Kidney (tissue), 14 donors: ENCODE results near the gene SCGB1A1. TPM values are rescaled to one million over a fixed set of nuclear protein-coding genes. Genes with fewer than 3 reads are reported as not detected.

Source experiments
- DNase-seq, 5 donors: peaks; one replicate each; pipeline ENCODE4 v3.0.0-alpha.2; 2013 to 2020
- FAIRE-seq: peaks from 2 replicates; lab custom pipeline; 2012; peaks lifted over from hg19 to GRCh38; lab: Jason Lieb, UNC
- H3K27ac ChIP-seq, 2 donors: one replicate each; pipeline ENCODE4 v1.7.0; 2013; ENCODE audit warnings: low read depth in 2 of 2, low read length in 2 of 2, inconsistent platforms in 1 of 2
- H3K27me3 ChIP-seq: one replicate; pipeline ENCODE4 v1.7.1; 2013; ENCODE audit warnings: low read length, inconsistent platforms; ENCODE audit not compliant: control insufficient read depth, insufficient read depth
- H3K36me3 ChIP-seq, 3 donors: one replicate each; pipeline versions ENCODE4 v1.7.0 to v1.7.1; 2013; ENCODE audit warnings: low read length in 3 of 3, control low read depth in 1 of 3, inconsistent platforms in 1 of 3; ENCODE audit not compliant: insufficient read depth in 3 of 3, control insufficient read depth in 2 of 3
- H3K4me1 ChIP-seq, 3 donors: one replicate each; pipeline versions ENCODE4 v1.7.0 to v1.7.1; 2013; ENCODE audit warnings: low read length in 3 of 3, inconsistent platforms in 1 of 3, low read depth in 1 of 3; ENCODE audit not compliant: control insufficient read depth in 2 of 3, insufficient read depth in 2 of 3
- H3K4me3 ChIP-seq, 3 donors: one replicate each; pipeline versions ENCODE4 v1.7.0 to v1.8.1; 2013; ENCODE audit warnings: low read length in 3 of 3, control low read depth in 1 of 3, inconsistent platforms in 1 of 3
- H3K9ac ChIP-seq, 3 donors: one replicate each; pipeline versions ENCODE4 v1.7.0 to v1.7.1; 2013; ENCODE audit warnings: low read length in 3 of 3, control low read depth in 1 of 3, inconsistent platforms in 1 of 3
- H3K9me3 ChIP-seq, 3 donors: one replicate each; pipeline versions ENCODE4 v1.7.0 to v1.7.1; 2013; ENCODE audit warnings: low read length in 3 of 3, control low read depth in 1 of 3, inconsistent platforms in 1 of 3; ENCODE audit not compliant: control insufficient read depth in 2 of 3, insufficient read depth in 1 of 3
- intact Hi-C: fragments of 100-400 bp; cut with DNase I; formaldehyde crosslinking; loops from one replicate; pipeline ENCODE4 v1.11.1; 2022
- polyA plus RNA-seq: library from polyadenylated mRNA; stranded (reverse); fragments of 350-450 nt; fragmentation: Illumina TruSeq; extraction: RNeasy Lipid Tissue Mini Kit (QIAGEN cat#74804); gene quantifications from one replicate; pipeline ENCODE4 v1.2.3, GENCODE V29; 2014; ENCODE audit warnings: low read depth, low replicate concordance; ENCODE audit not compliant: insufficient read depth
- total RNA-seq: library from RNA; stranded (reverse); fragmentation: NEBNext Ultra II Directional; extraction: Animal tissue kit (Norgen Biotek cat#: 25700); gene quantifications from one replicate; pipeline ENCODE4 v1.2.1, GENCODE V29; 2021
- TF ChIP-seq, protein P1 (sequence below): IDR thresholded peaks from 3 replicates; pipeline ENCODE4 v1.5.1; 2012; ENCODE audit warnings: mild to moderate bottlenecking, moderate library complexity, borderline replicate concordance; ENCODE audit not compliant: insufficient read depth; ENCODE audit errors: extremely low read depth
- donor health status: control.
- donor health status: control.
- donor health status: control.
- donor health status: control.
- donor health status: control.
- donor health status: DM: yes; HTN: yes; CAD: no.
- donor health status: Normal renal cell carcinoma (clear cell type).

SCGB1A1 gene
- total and polyA plus RNA-seq, 2 donors from 2014 or later = not detected

DNA sequence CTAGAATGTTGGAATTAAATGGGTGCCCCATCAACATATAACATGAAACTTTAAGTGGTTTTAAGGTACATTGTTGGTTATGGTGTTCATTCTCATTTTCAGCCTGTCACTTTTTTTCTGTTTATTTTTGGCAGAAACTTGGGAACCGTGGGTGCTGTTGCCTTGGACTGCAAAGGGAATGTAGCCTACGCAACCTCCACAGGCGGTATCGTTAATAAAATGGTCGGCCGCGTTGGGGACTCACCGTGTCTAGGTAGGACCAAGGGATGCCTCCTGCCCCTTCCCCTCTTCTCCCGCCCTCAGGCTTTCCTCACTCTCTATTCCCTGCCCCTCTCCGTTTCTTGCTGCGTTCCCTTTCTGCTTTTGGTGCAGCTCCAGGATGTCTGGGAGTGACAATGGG, 29.8 kb upstream of the SCGB1A1 start:
- Histone ChIP-seq H3K9me3 (no peaks in the 10 kb centered on the region), H3K4me1 (no peaks in the 10 kb centered on the region), H3K36me3 (no peaks in the 10 kb centered on the region), H3K27ac (no peak overlapping the region), H3K27me3 (no peaks in the 10 kb centered on the region), H3K4me3 (no peak overlapping the region), H3K9ac (no peak overlapping the region)
- intact Hi-C loops = no loop called here
- no peak for DNase-seq
- TF ChIP-seq, protein P1, sequence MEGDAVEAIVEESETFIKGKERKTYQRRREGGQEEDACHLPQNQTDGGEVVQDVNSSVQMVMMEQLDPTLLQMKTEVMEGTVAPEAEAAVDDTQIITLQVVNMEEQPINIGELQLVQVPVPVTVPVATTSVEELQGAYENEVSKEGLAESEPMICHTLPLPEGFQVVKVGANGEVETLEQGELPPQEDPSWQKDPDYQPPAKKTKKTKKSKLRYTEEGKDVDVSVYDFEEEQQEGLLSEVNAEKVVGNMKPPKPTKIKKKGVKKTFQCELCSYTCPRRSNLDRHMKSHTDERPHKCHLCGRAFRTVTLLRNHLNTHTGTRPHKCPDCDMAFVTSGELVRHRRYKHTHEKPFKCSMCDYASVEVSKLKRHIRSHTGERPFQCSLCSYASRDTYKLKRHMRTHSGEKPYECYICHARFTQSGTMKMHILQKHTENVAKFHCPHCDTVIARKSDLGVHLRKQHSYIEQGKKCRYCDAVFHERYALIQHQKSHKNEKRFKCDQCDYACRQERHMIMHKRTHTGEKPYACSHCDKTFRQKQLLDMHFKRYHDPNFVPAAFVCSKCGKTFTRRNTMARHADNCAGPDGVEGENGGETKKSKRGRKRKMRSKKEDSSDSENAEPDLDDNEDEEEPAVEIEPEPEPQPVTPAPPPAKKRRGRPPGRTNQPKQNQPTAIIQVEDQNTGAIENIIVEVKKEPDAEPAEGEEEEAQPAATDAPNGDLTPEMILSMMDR = no peak
- FAIRE-seq = no peak

DNA sequence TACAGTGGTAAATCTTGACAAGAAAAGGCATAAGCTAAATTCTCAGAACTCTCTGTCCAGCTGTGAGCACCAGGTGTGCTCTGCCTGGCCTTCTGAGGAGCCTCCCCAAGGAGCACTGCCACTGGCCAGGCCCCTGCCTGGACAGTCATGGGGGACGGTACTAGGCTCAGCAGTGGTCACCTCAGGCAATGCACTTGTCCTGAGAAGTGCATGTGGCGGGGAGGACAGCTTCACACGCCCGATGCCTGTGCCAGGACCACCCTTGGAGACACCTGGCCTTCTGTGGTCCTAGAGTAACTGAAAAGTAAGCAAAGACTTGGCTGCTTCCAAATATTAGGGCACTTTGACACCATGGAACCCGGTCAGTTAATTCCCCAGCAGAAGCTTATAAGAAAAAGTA, 28.6 kb upstream of the SCGB1A1 start:
- no peaks in the 10 kb centered on the region for H3K27me3 ChIP-seq
- FAIRE-seq (no peak), DNase-seq (no peak)
- no peak overlapping the region for H3K9ac ChIP-seq
- peaks cover 0 to under 1% (median 0%) of the 10 kb centered on the region in 3 donors for H3K4me1 ChIP-seq
- intact Hi-C loops = loop anchor here (10.0 kb wide), 1 partner anchor 305 kb away; no protein-coding TSS in a partner anchor
- no peak overlapping the region for H3K27ac ChIP-seq
- H3K9me3 ChIP-seq = no peaks in the 10 kb centered on the region
- TF ChIP-seq, protein P1 = no peak
- no peak overlapping the region for H3K4me3 ChIP-seq
- no peaks in the 10 kb centered on the region for H3K36me3 ChIP-seq

DNA sequence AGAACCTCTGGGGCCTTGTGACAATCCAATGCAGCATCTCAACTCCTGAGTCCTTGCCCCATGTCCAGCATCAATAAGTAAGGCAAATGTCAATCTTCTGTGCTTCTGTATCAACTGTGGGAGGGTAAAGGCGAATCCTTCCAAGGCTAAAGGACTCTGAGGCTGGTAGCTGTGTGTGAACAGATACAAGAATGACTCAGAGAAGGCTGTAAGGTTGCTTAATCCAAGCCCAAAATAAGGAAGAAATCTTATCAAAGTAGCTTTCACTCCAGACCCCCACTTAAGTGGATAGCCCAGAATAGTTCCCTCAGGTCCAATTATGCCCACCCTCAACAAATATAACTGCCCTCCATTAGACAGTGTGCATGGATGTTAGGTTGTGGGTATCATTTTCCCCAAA, 28.1 kb upstream of the SCGB1A1 start:
- H3K9ac ChIP-seq = no peak overlapping the region
- H3K27me3 ChIP-seq = no peaks in the 10 kb centered on the region
- peaks cover 0 to 3% (median 0%) of the 10 kb centered on the region in 3 donors for H3K4me1 ChIP-seq
- FAIRE-seq (no peak), DNase-seq (no peak)
- intact Hi-C loops = loop anchor here (10.0 kb wide), 1 partner anchor 304 kb away; no protein-coding TSS in a partner anchor
- H3K4me3 ChIP-seq = no peak overlapping the region
- H3K9me3 ChIP-seq = no peaks in the 10 kb centered on the region
- TF ChIP-seq, protein P1 = no peak
- no peak overlapping the region for H3K27ac ChIP-seq
- H3K36me3 ChIP-seq = no peaks in the 10 kb centered on the region
